AG04450 (cell line): ENCODE results near the gene PAX9. TPM values are rescaled to one million over a fixed set of nuclear protein-coding genes. Genes with fewer than 3 reads are reported as not detected.
A peak's percentile ranks its signal among the peaks of the same experiment; 100 is the strongest.

ENCODE experiments used
- CTCF ChIA-PET: fragments of 300-600, 350-600 bp; formaldehyde crosslinking; extraction: SDS; loops from one replicate; lab custom pipeline; 2022; ENCODE audit warnings: antibody characterized with exemption, inconsistent platforms; lab: Charles Lee
- POLR2A ChIA-PET: fragments of 350-600 bp; formaldehyde crosslinking; extraction: SDS; loops from one replicate; lab custom pipeline; 2021; ENCODE audit warnings: antibody characterized with exemption, inconsistent platforms; lab: Yijun Ruan, JAX
- DNase-seq: peaks from one replicate; pipeline ENCODE4 v3.0.0-alpha.2; 2011; ENCODE audit warnings: low read depth, low spot score
- H3K27ac ChIP-seq: one replicate; pipeline ENCODE4 v1.5.1; 2012; ENCODE audit warnings: low read depth, low read length, control low read depth
- H3K27me3 ChIP-seq: one replicate; pipeline ENCODE4 v1.6.0; 2012; ENCODE audit warnings: low read length; ENCODE audit not compliant: control insufficient read depth, insufficient read depth
- H3K4me3 ChIP-seq: 2 replicates; pipeline ENCODE4 v1.5.1; 2011; ENCODE audit warnings: mild to moderate bottlenecking, low read depth, low read length, control low read depth
- H3K9me3 ChIP-seq: 2 replicates; pipeline ENCODE4 v1.5.1; 2012; ENCODE audit warnings: low read length; ENCODE audit not compliant: control insufficient read depth, insufficient read depth
- polyA plus RNA-seq: library from polyadenylated mRNA; depleted of rRNA; stranded (reverse); fragments of >200 nt; gene quantifications from 2 replicates; pipeline ENCODE4 v1.2.3, GENCODE V29; 2011
- TF ChIP-seq, protein P1 (sequence below): IDR thresholded peaks from 2 replicates; pipeline ENCODE4 v1.5.1; 2011; ENCODE audit warnings: low read depth, low read length, control low read depth, inconsistent platforms

The PAX9 gene
- polyA plus RNA-seq, 1 experiment: not detected

- TF ChIP-seq, protein P1, sequence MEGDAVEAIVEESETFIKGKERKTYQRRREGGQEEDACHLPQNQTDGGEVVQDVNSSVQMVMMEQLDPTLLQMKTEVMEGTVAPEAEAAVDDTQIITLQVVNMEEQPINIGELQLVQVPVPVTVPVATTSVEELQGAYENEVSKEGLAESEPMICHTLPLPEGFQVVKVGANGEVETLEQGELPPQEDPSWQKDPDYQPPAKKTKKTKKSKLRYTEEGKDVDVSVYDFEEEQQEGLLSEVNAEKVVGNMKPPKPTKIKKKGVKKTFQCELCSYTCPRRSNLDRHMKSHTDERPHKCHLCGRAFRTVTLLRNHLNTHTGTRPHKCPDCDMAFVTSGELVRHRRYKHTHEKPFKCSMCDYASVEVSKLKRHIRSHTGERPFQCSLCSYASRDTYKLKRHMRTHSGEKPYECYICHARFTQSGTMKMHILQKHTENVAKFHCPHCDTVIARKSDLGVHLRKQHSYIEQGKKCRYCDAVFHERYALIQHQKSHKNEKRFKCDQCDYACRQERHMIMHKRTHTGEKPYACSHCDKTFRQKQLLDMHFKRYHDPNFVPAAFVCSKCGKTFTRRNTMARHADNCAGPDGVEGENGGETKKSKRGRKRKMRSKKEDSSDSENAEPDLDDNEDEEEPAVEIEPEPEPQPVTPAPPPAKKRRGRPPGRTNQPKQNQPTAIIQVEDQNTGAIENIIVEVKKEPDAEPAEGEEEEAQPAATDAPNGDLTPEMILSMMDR: no peak
- Histone ChIP-seq H3K27me3 (peaks cover 46% of the 10 kb centered on the region), H3K9me3 (no peaks in the 10 kb centered on the region; the same call in 1 of the 2 replicates), H3K4me3 (no peak overlapping the region), H3K27ac (no peak overlapping the region)
- ChIA-PET CTCF (interaction anchor here (0.6 to 6.7 kb wide), 13 partner anchors 7 to 819 kb away, joined by 3 to 127 read pairs (median 6); partner anchors contain the start of genes MIPOL1 and PAX9), POLR2A (no interaction called here)
- no peak for DNase-seq
Measured at GRCh38 chr14:36646664-36647416, 14.8 kb upstream of the PAX9 start.

GRCh38 chr14:36647417-36647823 lies 14.2 kb upstream of the PAX9 start:
- POLR2A ChIA-PET: no interaction called here
- TF ChIP-seq, protein P1: no peak
- peaks cover 46% of the 10 kb centered on the region for H3K27me3 ChIP-seq

GRCh38 chr14:36647824-36648753 lies 13.6 kb upstream of the PAX9 start:
- Histone ChIP-seq H3K27me3 (peaks cover 53% of the 10 kb centered on the region), H3K27ac (no peak overlapping the region), H3K9me3 (no peaks in the 10 kb centered on the region; the same call in 1 of the 2 replicates), H3K4me3 (peak overlapping the region; percentile 43)
- CTCF ChIA-PET: interaction anchor here (0.5 to 6.7 kb wide), 28 partner anchors 8 to 820 kb away, joined by 3 to 127 read pairs (median 4); partner anchors contain the start of genes MIPOL1 and PAX9
- TF ChIP-seq, protein P1: peak; percentile 56
- POLR2A ChIA-PET: no interaction called here
- no peak for DNase-seq

More at GRCh38 chr14:36647417-36647823, 14.2 kb upstream of the PAX9 start:
- Histone ChIP-seq H3K4me3 (peak overlapping the region; percentile 43; the same call in 1 of the 2 replicates), H3K27ac (no peak overlapping the region), H3K9me3 (no peaks in the 10 kb centered on the region; the same call in 1 of the 2 replicates)
- DNase-seq: no peak
- CTCF ChIA-PET: interaction anchor here (0.5 to 6.7 kb wide), 20 partner anchors 8 to 819 kb away, joined by 3 to 127 read pairs (median 4); partner anchors contain the start of genes MIPOL1 and PAX9

DNA sequence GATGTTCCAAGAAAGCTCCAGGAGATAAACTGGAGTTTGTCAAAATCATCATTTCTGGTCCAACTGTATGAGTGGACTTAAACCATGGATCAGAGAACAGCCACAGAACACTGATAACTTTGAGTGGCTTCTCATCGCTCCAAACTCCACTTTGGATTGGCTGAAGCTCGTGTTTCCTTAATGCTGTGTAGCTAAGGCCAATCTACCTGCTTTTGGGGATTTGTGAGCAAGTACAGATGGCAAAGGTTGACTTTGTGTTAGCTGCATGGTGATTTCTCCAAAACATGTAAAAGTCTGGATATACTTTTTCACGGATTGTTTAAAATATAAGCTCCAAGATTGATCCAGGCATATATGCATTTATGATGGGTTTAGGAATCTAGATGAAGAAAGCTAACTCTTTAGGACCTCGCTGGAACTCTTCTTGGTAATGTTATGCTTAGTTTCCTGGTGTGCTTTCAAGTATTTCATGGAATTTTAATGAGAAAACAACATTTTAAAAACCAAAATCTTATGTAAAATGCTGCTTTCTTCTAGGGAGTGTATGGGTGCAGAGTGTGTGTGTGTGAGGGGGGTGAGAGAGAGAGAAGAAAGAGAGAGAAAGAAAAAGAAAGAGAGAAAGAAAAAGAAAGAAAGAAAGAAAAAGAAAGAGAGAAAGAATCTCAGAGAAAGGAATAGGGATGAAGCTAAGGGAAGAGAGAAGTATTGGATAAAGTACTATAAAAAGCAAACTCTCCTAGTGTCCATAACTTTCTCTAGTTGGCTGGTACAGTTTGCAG lies 11.6 kb upstream of the PAX9 start:
- peaks cover 5% of the 10 kb centered on the region for H3K9me3 ChIP-seq
- ChIA-PET POLR2A (no interaction called here), CTCF (interaction anchor here (0.7 to 6.7 kb wide), 7 partner anchors 18 to 502 kb away, joined by 3 to 127 read pairs (median 3); no protein-coding TSS in a partner anchor)
- TF ChIP-seq, protein P1: no peak
- no peak overlapping the region for H3K27ac ChIP-seq
- peaks cover 71% of the 10 kb centered on the region for H3K27me3 ChIP-seq
- no peak overlapping the region for H3K4me3 ChIP-seq
- DNase-seq: no peak
